GM18498 (cell line): Measurements from ENCODE around the gene SHISA4.
"Not testable (repeated sequence)": the region's sequence is repeated elsewhere in the genome, so short reads cannot be mapped to it uniquely, and the experiment has no call there.

Source experiments
- ATAC-seq: cut with Tn5 transposase; IDR thresholded peaks from one replicate; pipeline ENCODE4 v1.9.1; 2021; ENCODE audit warnings: mild to moderate bottlenecking, moderate library complexity; ENCODE audit not compliant: unreplicated experiment

Gene SHISA4

GRCh38 chr1:201895913-201896807 lies 7.5 kb downstream of the SHISA4 start:
- ATAC-seq, result peak; percentile 73

- no peak for ATAC-seq
Observed at GRCh38 chr1:201896951-201897391, 8.3 kb downstream of the SHISA4 start.

DNA sequence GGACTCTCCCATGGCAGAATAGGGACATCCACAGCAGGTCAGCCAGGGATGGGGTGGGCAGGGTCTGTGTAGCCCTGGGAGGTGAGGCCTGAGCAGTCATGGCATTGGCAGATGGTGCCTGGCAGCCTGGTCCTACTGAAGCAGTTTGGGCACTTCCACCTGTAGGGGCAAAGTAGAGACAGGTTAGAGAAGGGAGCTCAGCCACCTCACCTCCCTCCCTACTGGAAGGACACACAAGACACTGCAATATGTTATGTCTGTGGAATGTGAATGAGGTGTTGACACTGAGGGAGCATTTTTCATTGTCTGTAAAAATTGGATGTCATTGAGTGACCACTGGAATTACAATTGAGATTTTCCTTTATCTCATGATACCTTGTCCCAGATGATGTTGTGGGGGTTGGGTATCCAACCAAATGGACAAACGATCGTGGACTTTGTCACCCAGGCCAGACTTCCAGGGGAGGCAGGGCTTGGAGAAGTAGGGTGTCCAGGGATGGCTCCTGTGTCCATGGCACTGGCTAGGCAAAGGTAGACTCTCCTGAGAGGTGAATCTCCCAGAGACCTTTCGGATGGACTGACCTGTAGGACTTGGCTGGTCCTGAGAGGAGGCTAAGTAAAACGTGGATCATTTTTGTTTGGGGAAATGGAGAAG lies 9.7 kb downstream of the SHISA4 start:
- ATAC-seq, result no peak

DNA sequence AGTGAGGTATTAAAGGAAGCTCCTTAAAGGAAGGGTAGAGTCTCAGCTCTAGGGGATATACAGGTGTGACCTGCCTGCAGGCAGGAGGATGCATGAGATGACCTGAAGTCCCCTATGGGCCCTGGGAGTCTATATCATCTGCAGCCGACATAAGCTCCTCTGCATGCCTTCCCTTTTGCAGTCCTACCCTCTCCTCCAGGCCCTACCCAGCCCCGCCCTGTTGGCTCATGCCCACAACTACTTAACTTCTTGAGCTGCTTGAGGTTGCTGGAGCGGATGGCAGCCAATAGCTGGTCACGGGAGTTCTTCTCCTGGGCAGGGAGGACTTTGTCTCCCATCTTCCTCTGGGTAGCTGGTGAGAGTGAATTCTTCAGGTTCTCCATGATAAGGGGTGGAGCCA lies 10.3 kb downstream of the SHISA4 start:
- no peak for ATAC-seq

GRCh38 chr1:201899683-201900429 lies 11.2 kb downstream of the SHISA4 start:
- ATAC-seq, result no peak

- ATAC-seq, result no peak
Observed at GRCh38 chr1:201900476-201900875, 11.8 kb downstream of the SHISA4 start.

DNA sequence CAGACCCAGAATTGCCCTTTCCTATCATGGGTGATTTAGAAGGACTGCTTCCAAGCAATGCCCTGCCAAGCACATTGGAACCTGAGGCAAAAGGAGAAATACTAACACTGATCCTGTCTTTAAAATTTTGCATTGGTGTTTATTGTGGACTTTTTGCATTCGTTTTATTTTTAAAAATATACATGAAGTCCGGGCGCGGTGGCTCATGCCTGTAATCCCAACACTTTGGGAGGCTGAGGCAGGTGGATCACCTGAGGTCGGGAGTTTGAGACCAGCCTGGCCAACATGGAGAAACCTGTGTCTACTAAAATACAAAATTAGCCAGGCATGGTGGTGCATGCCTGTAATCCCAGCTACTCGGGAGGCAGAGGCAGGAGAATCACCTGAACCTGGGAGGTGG lies 12.3 kb downstream of the SHISA4 start:
- ATAC-seq, result not testable (repeated sequence)

DNA sequence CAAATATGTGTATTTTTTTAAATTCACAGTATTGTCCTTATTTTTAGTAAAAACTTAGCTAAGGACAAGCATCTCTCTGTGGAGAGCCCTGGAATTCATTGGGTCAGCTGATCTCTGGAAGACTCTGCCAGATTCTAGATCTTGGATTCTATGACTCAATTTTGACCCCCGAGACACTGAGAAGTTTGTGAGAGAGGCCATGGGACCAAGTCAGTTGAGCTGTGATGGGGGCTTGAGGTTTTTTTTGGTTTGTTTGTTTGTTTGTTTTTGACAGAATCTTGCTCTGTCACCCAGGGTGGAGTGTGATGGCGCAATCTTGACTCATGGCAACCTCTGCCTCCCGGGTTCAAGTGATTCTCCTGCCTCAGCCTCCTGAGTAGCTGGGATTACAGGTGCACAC lies 13.5 kb downstream of the SHISA4 start:
- ATAC-seq, result no peak

DNA sequence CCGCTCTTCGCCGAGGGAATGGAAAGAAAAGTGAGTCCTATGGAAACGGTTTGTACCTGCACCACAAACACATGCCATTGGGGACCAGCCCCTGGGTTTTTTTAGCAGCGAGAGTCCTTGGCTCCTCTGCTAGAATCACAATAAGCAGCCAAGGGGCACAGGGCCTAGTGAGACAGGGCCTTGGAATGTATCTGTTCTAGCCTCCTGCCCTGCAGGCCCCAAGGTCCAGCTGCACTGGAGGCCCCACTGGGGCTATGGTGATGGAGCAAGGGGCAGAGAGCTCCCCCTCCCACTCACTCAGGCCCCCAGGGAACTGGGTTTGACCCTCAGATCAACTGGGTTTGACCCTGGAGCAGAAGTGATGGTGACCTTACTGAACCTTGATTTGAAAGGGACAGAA lies 14.4 kb downstream of the SHISA4 start:
- no peak for ATAC-seq

DNA sequence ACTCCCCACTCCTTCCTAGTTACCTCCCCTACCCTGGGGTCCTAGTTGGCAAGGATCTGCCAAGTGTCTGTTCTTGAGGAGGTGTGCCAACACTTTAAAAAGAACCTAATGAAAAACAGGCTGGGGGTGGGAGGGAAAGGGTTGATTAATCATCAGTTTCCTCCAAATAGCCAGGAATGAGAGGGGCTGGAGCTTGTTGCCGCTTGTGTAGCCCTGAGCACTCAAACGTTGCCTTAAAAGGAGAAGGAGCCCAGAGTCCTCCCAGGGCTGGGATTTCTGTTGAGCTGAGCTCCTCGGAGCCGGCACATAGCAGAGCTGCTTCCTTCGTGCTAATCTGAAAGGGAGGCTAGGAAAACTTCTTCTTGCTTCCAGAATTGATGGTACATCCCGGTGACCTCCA lies 15.9 kb downstream of the SHISA4 start:
- ATAC-seq, result no peak

GRCh38 chr1:201905234-201905890 lies 16.7 kb downstream of the SHISA4 start:
- ATAC-seq, result no peak

- no peak for ATAC-seq
Observed at GRCh38 chr1:201906336-201906735, 17.6 kb downstream of the SHISA4 start.

GRCh38 chr1:201907621-201908020 lies 18.9 kb downstream of the SHISA4 start:
- no peak for ATAC-seq

GRCh38 chr1:201911826-201912571 lies 23.3 kb downstream of the SHISA4 start:
- no peak for ATAC-seq

GRCh38 chr1:201912832-201913231 lies 24.1 kb downstream of the SHISA4 start:
- ATAC-seq, result no peak

DNA sequence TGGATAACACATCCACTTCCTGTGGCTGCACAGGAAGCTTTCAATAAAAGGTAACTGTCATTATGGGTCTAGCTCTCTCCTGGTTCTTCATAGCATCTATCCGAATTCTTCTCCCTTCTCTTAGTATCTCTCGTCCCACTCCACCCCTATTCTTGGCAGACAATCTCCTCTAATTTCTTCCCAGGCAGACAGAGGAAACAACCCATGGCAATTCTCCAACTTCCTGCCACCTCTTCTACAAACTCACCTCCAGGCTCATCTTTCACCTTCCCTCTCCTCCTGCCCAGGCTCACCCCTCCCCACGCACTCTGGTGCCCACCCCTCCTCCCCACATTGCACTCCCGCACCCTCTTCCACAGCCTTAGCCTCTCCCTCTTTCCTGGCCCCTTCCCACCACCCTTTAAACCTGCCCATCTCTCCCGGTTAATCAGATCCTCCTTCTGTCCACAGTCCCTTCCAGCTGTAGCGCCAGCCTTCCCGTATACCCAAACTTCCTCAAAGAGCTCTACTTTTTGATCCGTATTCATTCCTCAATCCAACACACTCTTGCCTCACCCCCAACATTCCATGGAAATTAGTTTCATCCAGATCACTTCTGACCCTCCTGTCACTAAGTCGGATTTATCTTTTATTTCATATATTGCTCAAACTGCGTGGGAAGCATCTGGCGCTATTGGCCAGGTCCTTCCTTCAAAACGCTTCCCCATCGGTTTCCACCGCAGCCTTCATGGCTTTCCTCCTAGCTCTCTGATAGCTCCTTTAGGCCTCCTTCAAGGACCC lies 25.9 kb downstream of the SHISA4 start:
- no peak for ATAC-seq

- no peak for ATAC-seq
Observed at GRCh38 chr1:201916649-201917249, 28.1 kb downstream of the SHISA4 start.

DNA sequence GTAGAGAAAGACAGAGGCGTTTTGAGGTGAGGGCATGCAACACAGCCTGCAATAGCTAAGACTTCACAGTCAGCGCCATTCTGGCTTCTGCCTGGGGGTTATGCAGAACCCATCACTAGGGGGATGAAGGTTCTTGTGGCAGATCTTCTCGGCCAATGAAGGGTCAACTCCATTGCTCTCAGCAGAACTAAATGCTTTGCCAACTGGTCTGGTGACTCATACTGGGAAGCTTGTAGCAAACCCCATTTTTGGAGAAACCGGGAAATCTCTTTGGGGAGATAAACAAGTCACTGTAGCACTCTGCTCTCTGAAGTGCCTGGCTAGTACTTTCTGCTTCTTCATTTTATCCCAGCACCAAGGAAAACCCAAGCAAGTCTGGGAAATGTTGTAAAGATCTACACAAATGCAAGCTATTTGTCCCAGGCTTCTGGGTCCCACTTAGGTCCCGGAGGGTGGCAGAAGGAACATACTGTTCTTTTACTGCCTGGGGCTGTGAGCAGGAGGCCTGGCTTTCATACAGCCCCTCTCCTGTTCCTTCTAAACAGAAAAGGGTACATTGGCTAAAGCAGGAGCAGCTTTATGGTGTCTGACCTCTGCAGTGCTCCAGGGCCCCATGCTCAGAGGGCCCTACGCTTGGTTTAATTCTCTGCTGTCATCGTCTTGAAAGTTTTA lies 28.8 kb downstream of the SHISA4 start:
- ATAC-seq, result no peak

DNA sequence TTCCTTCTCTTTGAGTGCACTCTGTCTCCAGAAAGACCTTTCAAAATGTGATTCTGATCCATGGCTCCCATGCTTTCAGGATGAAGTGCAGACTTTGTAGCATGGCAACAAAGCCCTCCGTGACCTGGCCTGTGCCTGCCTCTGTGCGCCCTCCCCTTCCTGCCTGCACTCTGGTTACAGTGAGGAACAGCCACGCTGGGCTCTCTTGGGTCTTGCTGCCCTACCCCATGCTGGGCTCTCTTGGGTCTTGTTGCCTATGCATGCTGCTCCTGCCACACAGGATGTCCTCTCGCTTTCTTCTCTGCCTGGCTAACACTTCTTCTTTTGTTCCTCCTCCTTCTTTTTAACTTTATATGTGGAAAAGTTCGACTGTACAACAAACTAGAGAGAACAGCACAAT lies 29.6 kb downstream of the SHISA4 start:
- ATAC-seq, result no peak
